Spleen (tissue), 11 donors: ENCODE results near the gene KIF6. TPM values are rescaled to one million over a fixed set of nuclear protein-coding genes. Genes with fewer than 3 reads are reported as not detected.
A peak's percentile ranks its signal among the peaks of the same experiment; 100 is the strongest.

Experiments
- DNase-seq: peaks from one replicate; pipeline ENCODE4 v3.0.0-alpha.2; 2020
- H3K27ac ChIP-seq, 8 donors: fragments of 200-600 bp; sonication (generic) in 7 of 8; 1 replicate in 4 of 8; 2 replicates in 4 of 8; pipeline versions ENCODE4 v1.5.0 to v1.8.0; 2016 to 2021; ENCODE audit warnings: inconsistent platforms in 4 of 8, mild to moderate bottlenecking in 4 of 8, moderate library complexity in 1 of 8
- H3K27me3 ChIP-seq, 7 donors: fragments of 200-600 bp; sonication (generic) in 6 of 7; replicated peaks in 1 of 7; 1 replicate in 4 of 7; 2 replicates in 3 of 7; pipeline versions ENCODE4 v1.5.0 to v1.8.0; 2016 to 2021; ENCODE audit warnings: inconsistent platforms in 3 of 7, mild to moderate bottlenecking in 1 of 7
- H3K36me3 ChIP-seq, 6 donors: fragments of 200-600 bp; sonication (generic) in 5 of 6; 1 replicate in 4 of 6; 2 replicates in 2 of 6; pipeline versions ENCODE4 v1.5.0 to v1.8.0; 2016 to 2021; ENCODE audit warnings: inconsistent platforms in 2 of 6
- H3K4me1 ChIP-seq, 6 donors: fragments of 200-600 bp; sonication (generic) in 5 of 6; 1 replicate in 3 of 6; 2 replicates in 3 of 6; pipeline versions ENCODE4 v1.5.0 to v1.8.0; 2016 to 2021; ENCODE audit warnings: inconsistent platforms in 3 of 6
- H3K4me3 ChIP-seq, 8 donors: fragments of 200-600 bp; sonication (generic) in 7 of 8; 1 replicate in 4 of 8; 2 replicates in 4 of 8; pipeline versions ENCODE4 v1.5.0 to v1.8.0; 2016 to 2021; ENCODE audit warnings: inconsistent platforms in 4 of 8, mild to moderate bottlenecking in 4 of 8, moderate library complexity in 2 of 8
- H3K9me3 ChIP-seq, 8 donors: fragments of 200-600 bp; sonication (generic) in 7 of 8; 1 replicate in 4 of 8; 2 replicates in 4 of 8; pipeline versions ENCODE4 v1.5.0 to v1.8.0; 2016 to 2021; ENCODE audit warnings: inconsistent platforms in 4 of 8
- CTCF ChIP-seq, 11 experiments: fragments of 200-600 bp in 7 of 11; fragments of 450-650 bp in 4 of 11; sonication (generic) in 4 of 11; IDR thresholded peaks in 8 of 11; conservative IDR thresholded peaks in 3 of 11; 1 replicate in 7 of 11; 2 replicates in 4 of 11; pipeline versions ENCODE4 v1.4.0 to v1.8.0; 2016 to 2021; ENCODE audit warnings: antibody characterized with exemption in 11 of 11, inconsistent platforms in 4 of 11, mild to moderate bottlenecking in 1 of 11
- POLR2A ChIP-seq, 3 donors: fragments of 450-650 bp; IDR thresholded peaks; one replicate each; pipeline ENCODE4 v1.5.1; 2017; ENCODE audit warnings: antibody characterized with exemption in 3 of 3, mild to moderate bottlenecking in 1 of 3
- POLR2AphosphoS5 ChIP-seq, 3 donors: sonication (generic); formaldehyde crosslinking; IDR thresholded peaks; one replicate each; pipeline ENCODE4 v1.5.1; 2017; ENCODE audit warnings: antibody characterized with exemption in 3 of 3
- WGBS, 5 donors: extraction: QIAGEN DNeasy Blood & Tissue Kit in 3 of 5; methylation state at CpG; one replicate each; pipeline versions ENCODE4 v1.1.5 to v1.1.7; 2013 to 2018; 5-methylcytosine and 5-hydroxymethylcytosine counted together
- intact Hi-C: fragments of 100-400 bp; cut with DNase I; formaldehyde crosslinking; loops from one replicate; pipeline ENCODE4 v1.15.0; 2023; ENCODE audit warnings: low total_unique reads
- polyA plus RNA-seq, 3 donors: library from polyadenylated mRNA; stranded (reverse); fragments of 200-250 nt; gene quantifications; one replicate each; pipeline ENCODE4 v1.2.1, GENCODE V29; 2013
- total RNA-seq, 7 donors: library from RNA; depleted of rRNA in 3 of 7; stranded (reverse); fragments of >200 nt in 3 of 7; fragmentation: NEBNext Ultra II Directional in 4 of 7; extraction: Animal tissue kit (Norgen Biotek cat#: 25700) in 4 of 7; gene quantifications; one replicate each; pipeline versions ENCODE4 v1.1.0 to v1.2.1, GENCODE V29; 2016 to 2021
- donor health status: healthy with polysubstance abuse.
- donor health status: DM: no; HTN: no; CAD: no; lungs with moderate emphysema.
- donor health status: DM: no; HTN: no; CAD: no.
- donor health status: Bipolar disorder and iron deficiency.
- donor health status: healthy.
- donor health status: DM: no; HTN: no; CAD: no.
- donor health status: DM: yes; HTN: yes; CAD: no.

The KIF6 gene
- total and polyA plus RNA-seq, 10 donors: 0.10 to 0.75 (median 0.24) TPM; not detected in 3

- no peak for DNase-seq
Observed at GRCh38 chr6:39646751-39647420, 78.3 kb downstream of the KIF6 start.

GRCh38 chr6:39642270-39642669 lies 82.9 kb downstream of the KIF6 start:
- no peaks in the 10 kb centered on the region for H3K9me3 ChIP-seq
- no peaks in the 10 kb centered on the region for H3K36me3 ChIP-seq
- intact Hi-C loops: no loop called here
- DNase-seq: no peak
- no peak overlapping the region for H3K27ac ChIP-seq
- WGBS, 5 donors: 43 to 69% (median 56%) methylated on average over 2 of the region's 2 CpGs
- TF ChIP-seq CTCF (IDR thresholded peaks at IDR 0.05 in 8 of 11, conservative IDR thresholded peaks at IDR 0.05 in 3 of 11) (no peak), POLR2A (IDR thresholded peaks at IDR 0.05) (no peak), POLR2AphosphoS5 (IDR thresholded peaks at IDR 0.05) (no peak)
- H3K4me3 ChIP-seq: no peak overlapping the region
- H3K27me3 ChIP-seq: no peaks in the 10 kb centered on the region
- H3K4me1 ChIP-seq: no peaks in the 10 kb centered on the region

More at GRCh38 chr6:39646751-39647420, 78.3 kb downstream of the KIF6 start:
- Histone ChIP-seq H3K9me3 (no peaks in the 10 kb centered on the region), H3K27ac (peak overlapping the region in 1 of 8 donors; percentile 10), H3K27me3 (no peaks in the 10 kb centered on the region), H3K4me1 (no peaks in the 10 kb centered on the region), H3K4me3 (no peak overlapping the region), H3K36me3 (no peaks in the 10 kb centered on the region)
- TF ChIP-seq POLR2A (IDR thresholded peaks at IDR 0.05) (no peak), CTCF (IDR thresholded peaks at IDR 0.05 in 8 of 11, conservative IDR thresholded peaks at IDR 0.05 in 3 of 11) (no peak), POLR2AphosphoS5 (IDR thresholded peaks at IDR 0.05) (no peak)
- intact Hi-C loops: no loop called here
- 67 to 77% (median 67%) methylated on average over 5 of the region's 5 CpGs for WGBS, 5 donors

- 91 to 100% (median 98%) methylated on average over 1 of the region's 1 CpG for WGBS, 5 donors
- H3K36me3 ChIP-seq: no peaks in the 10 kb centered on the region
- H3K27me3 ChIP-seq: no peaks in the 10 kb centered on the region
- TF ChIP-seq POLR2A (IDR thresholded peaks at IDR 0.05) (no peak), POLR2AphosphoS5 (IDR thresholded peaks at IDR 0.05) (no peak), CTCF (IDR thresholded peaks at IDR 0.05 in 8 of 11, conservative IDR thresholded peaks at IDR 0.05 in 3 of 11) (no peak)
- H3K4me1 ChIP-seq: no peaks in the 10 kb centered on the region
- H3K4me3 ChIP-seq: no peak overlapping the region
- no peaks in the 10 kb centered on the region for H3K9me3 ChIP-seq
- no peak overlapping the region for H3K27ac ChIP-seq
- intact Hi-C loops: no loop called here
- no peak for DNase-seq
Observed at GRCh38 chr6:39638126-39638822, 86.9 kb downstream of the KIF6 start.

- Histone ChIP-seq H3K9me3 (no peaks in the 10 kb centered on the region), H3K4me3 (no peak overlapping the region), H3K27me3 (no peaks in the 10 kb centered on the region), H3K27ac (no peak overlapping the region), H3K36me3 (no peaks in the 10 kb centered on the region), H3K4me1 (no peaks in the 10 kb centered on the region)
- WGBS, 5 donors: 73 to 92% (median 79%) methylated on average over 3 of the region's 3 CpGs
- DNase-seq: no peak
- TF ChIP-seq POLR2AphosphoS5 (IDR thresholded peaks at IDR 0.05): no peak
- no peak for TF ChIP-seq POLR2A (IDR thresholded peaks at IDR 0.05)
- TF ChIP-seq CTCF (IDR thresholded peaks at IDR 0.05 in 8 of 11, conservative IDR thresholded peaks at IDR 0.05 in 3 of 11): no peak
- intact Hi-C loops: no loop called here
Observed at GRCh38 chr6:39634646-39635341, 90.4 kb downstream of the KIF6 start.
